Naive thymus-derived CD4-positive, alpha-beta T cell (primary cell): ENCODE results near the gene TSHZ2. TPM values are rescaled to one million over a fixed set of nuclear protein-coding genes. Genes with fewer than 3 reads are reported as not detected.
A peak's percentile ranks its signal among the peaks of the same experiment; 100 is the strongest.

Source experiments
- ATAC-seq: fragments of 150-1000 bp; cut with Tn5 transposase; 2 replicates; pipeline ENCODE4 v1.10.0; 2021; ENCODE audit warnings: mild to moderate bottlenecking, moderate library complexity
- CTCF ChIA-PET: fragments of 350-600 bp; sonication (Branson Sonifier 250); formaldehyde crosslinking; loops from one replicate; lab custom pipeline; 2021; ENCODE audit warnings: antibody characterized with exemption; lab: Charles Lee
- POLR2A ChIA-PET: fragments of 350-600 bp; sonication (Branson Sonifier 250); formaldehyde crosslinking; loops from one replicate; lab custom pipeline; 2021; ENCODE audit warnings: antibody characterized with exemption, inconsistent platforms; lab: Charles Lee
- DNase-seq, 9 donors: peaks; one replicate each; pipeline versions ENCODE4 v3.0.0 to v3.0.0-alpha.2; 2020 to 2022; ENCODE audit warnings: mixed read lengths in 1 of 9
- H3K27ac ChIP-seq: one replicate; pipeline ENCODE4 v1.7.0; 2013; ENCODE audit warnings: mild to moderate bottlenecking, low read depth, low read length, moderate library complexity
- H3K27me3 ChIP-seq, 2 donors: one replicate each; pipeline ENCODE4 v1.7.0; 2013; ENCODE audit warnings: low read length in 2 of 2, mild to moderate bottlenecking in 2 of 2, moderate library complexity in 2 of 2; ENCODE audit not compliant: control insufficient read depth in 2 of 2, insufficient read depth in 2 of 2
- H3K36me3 ChIP-seq, 3 experiments: 1 replicate in 2 of 3; 2 replicates in 1 of 3; pipeline ENCODE4 v1.7.0; 2013; ENCODE audit warnings: low read length in 3 of 3, mild to moderate bottlenecking in 3 of 3, moderate library complexity in 1 of 3; ENCODE audit not compliant: insufficient read depth in 3 of 3, control insufficient read depth in 2 of 3
- H3K4me1 ChIP-seq, 2 donors: one replicate each; pipeline ENCODE4 v1.7.0; 2013; ENCODE audit warnings: low read length in 2 of 2, mild to moderate bottlenecking in 2 of 2, moderate library complexity in 1 of 2; ENCODE audit not compliant: control insufficient read depth in 2 of 2, insufficient read depth in 2 of 2
- H3K4me3 ChIP-seq: 2 replicates; pipeline ENCODE4 v1.7.0; 2013; ENCODE audit warnings: mild to moderate bottlenecking, low read length
- H3K9me3 ChIP-seq, 3 experiments: 1 replicate in 2 of 3; 2 replicates in 1 of 3; pipeline ENCODE4 v1.7.0; 2013; ENCODE audit warnings: low read length in 3 of 3; ENCODE audit not compliant: control insufficient read depth in 2 of 3
- H3K27ac Mint-ChIP-seq, 9 donors: one replicate each; pipeline ENCODE4 v1.8.0; 2020 to 2022; ENCODE audit warnings: mixed read lengths in 9 of 9, mild to moderate bottlenecking in 8 of 9, moderate library complexity in 5 of 9, inconsistent platforms in 2 of 9
- H3K27me3 Mint-ChIP-seq, 5 donors: one replicate each; pipeline ENCODE4 v1.8.0; 2021 to 2022; ENCODE audit warnings: mixed read lengths in 5 of 5, mild to moderate bottlenecking in 1 of 5
- H3K36me3 Mint-ChIP-seq, 5 donors: one replicate each; pipeline ENCODE4 v1.8.0; 2020 to 2022; ENCODE audit warnings: mixed read lengths in 5 of 5, mild to moderate bottlenecking in 3 of 5, inconsistent platforms in 1 of 5
- H3K4me1 Mint-ChIP-seq, 7 donors: one replicate each; pipeline ENCODE4 v1.8.0; 2020 to 2022; ENCODE audit warnings: mixed read lengths in 7 of 7, mild to moderate bottlenecking in 3 of 7, inconsistent platforms in 1 of 7
- H3K4me3 Mint-ChIP-seq, 10 donors: one replicate each; pipeline ENCODE4 v1.8.0; 2020 to 2022; ENCODE audit warnings: mild to moderate bottlenecking in 10 of 10, mixed read lengths in 10 of 10, moderate library complexity in 6 of 10, inconsistent platforms in 2 of 10
- H3K9me3 Mint-ChIP-seq, 11 donors: one replicate each; pipeline ENCODE4 v1.8.0; 2020 to 2022; ENCODE audit warnings: mixed read lengths in 11 of 11, mild to moderate bottlenecking in 4 of 11, inconsistent platforms in 1 of 11, moderate library complexity in 1 of 11
- intact Hi-C, 2 donors: fragments of 100-400 bp; cut with micrococcal nuclease; formaldehyde crosslinking; loops; one replicate each; pipeline ENCODE4 v1.15.1; 2023
- polyA plus RNA-seq, 2 donors: library from polyadenylated mRNA; unstranded; fragments of 300-500 nt; fragmentation: Illumina TruSeq; gene quantifications; one replicate each; pipeline ENCODE4 v1.2.3, GENCODE V29; 2021
- total RNA-seq, 6 experiments: library from RNA in 5 of 6; stranded (reverse) in 5 of 6; gene quantifications; 1 replicate in 5 of 6; 2 replicates in 1 of 6; pipeline ENCODE4 v1.2.3 and lab custom pipeline; 2021 to 2026

Gene TSHZ2
- total and polyA plus RNA-seq, 7 experiments from 2014 or later, result 6.0 to 84.5 (median 42.5) TPM

DNA sequence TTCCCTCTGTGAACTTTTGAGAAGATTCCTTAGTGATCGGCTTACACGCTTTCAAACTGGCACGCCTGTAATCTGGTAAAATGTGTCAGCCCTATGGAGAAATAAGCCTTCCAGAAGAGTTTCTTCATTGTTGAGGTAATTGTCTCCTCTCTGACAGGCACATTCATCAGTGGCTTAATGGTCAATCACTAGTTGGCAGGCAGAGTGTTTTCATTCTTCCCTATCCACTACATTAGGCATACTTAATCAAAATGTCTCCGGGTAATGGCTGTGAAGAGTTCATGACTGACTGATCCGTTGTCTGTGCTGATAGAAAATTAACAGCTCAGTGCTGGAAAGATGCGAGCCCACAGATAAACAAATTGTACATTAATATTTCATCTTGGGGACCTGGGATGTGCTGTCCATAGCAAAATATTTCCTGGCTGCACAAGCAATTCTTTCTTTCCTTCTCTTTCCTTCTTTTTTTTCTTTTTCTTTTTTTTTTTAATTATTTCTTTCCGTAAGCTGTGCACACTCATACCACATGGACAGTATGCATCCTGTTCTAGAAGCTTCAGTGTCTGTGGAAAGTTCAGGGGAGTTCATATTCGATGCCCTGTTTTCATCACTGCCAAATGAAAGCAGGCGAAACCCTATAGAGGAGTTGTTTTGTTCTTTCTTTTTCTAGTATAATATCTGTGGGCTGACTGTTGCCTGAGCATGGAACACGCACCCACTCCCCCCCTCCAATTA is 31.4 kb downstream of the TSHZ2 start:
- peak overlapping the region; percentile 88 for H3K27ac ChIP-seq
- ATAC-seq (no peak), DNase-seq (no peak)
- Mint-ChIP-seq H3K9me3 (peaks cover 0 to 5% (median 0%) of the 10 kb centered on the region in 11 donors), H3K4me3 (peak overlapping the region; percentile 17 to 94 (median 44)), H3K27me3 (no peaks in the 10 kb centered on the region), H3K4me1 (peaks cover 30 to 97% (median 88%) of the 10 kb centered on the region in 7 donors), H3K27ac (peak overlapping the region in 7 of 9 donors; percentile 74 to 98 (median 94)), H3K36me3 (peaks cover 0 to 12% (median under 1%) of the 10 kb centered on the region in 5 donors)
- H3K4me1 ChIP-seq, result peaks cover 0 to 59% of the 10 kb centered on the region in 2 donors
- no peak overlapping the region for H3K4me3 ChIP-seq
- H3K36me3 ChIP-seq, result no peaks in the 10 kb centered on the region
- ChIA-PET CTCF (interaction anchor here (0.8 to 1.2 kb wide), 3 partner anchors 24 to 217 kb away, joined by 3 to 4 read pairs (median 4); no protein-coding TSS in a partner anchor), POLR2A (interaction anchor here (0.6 to 16.2 kb wide), 9 partner anchors 9 to 702 kb away, joined by 3 to 299 read pairs (median 4); no protein-coding TSS in a partner anchor)
- intact Hi-C loops, result loop anchor here in 1 of 2 donors (1.0 to 5.0 kb wide), 2 partner anchors 9 to 34 kb away; no protein-coding TSS in a partner anchor
- H3K9me3 ChIP-seq, result no peaks in the 10 kb centered on the region
- no peaks in the 10 kb centered on the region for H3K27me3 ChIP-seq

DNA sequence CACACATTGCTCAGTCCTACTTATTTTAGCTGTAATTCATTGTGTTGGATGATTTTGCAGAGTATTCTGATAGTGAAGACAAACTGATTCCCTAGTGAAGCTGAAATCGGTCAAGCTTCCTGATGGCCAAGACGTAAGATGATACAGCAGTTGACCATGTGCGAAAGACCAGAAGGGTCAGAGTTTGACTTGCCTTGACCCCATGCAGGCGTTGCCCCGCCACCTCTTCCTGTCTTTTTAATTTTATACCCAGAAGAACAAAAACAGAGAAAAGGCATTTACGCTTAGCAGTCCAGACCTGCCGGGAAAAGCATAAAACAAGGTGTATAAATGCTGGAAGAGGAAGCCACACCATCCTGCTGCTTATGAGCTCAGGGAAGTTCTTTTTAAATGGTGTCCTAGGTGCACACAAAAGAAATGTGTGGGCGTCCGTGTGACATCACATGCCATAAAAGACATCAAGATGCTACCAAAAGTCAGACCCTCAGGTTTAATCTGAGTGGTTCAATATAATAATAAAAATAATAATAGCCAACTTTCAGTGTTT is 32.2 kb downstream of the TSHZ2 start:
- no peaks in the 10 kb centered on the region for H3K27me3 Mint-ChIP-seq
- no peak for DNase-seq
- ATAC-seq, result no peak
- peaks cover 0 to 59% of the 10 kb centered on the region in 2 donors for H3K4me1 ChIP-seq
- H3K27ac Mint-ChIP-seq, result peak overlapping the region in 7 of 9 donors; percentile 74 to 98 (median 94)
- no peaks in the 10 kb centered on the region for H3K9me3 ChIP-seq
- H3K4me1 Mint-ChIP-seq, result peaks cover 30 to 89% (median 81%) of the 10 kb centered on the region in 7 donors
- peaks cover 0 to 5% (median 0%) of the 10 kb centered on the region in 11 donors for H3K9me3 Mint-ChIP-seq
- peak overlapping the region; percentile 88 for H3K27ac ChIP-seq
- POLR2A ChIA-PET, result interaction anchor here (0.9 to 16.2 kb wide), 4 partner anchors 10 to 25 kb away, joined by 3 to 299 read pairs (median 4); no protein-coding TSS in a partner anchor
- intact Hi-C loops, result loop anchor here in 1 of 2 donors (1.0 to 5.0 kb wide), 2 partner anchors 8 to 33 kb away; no protein-coding TSS in a partner anchor
- peaks cover 0 to 11% (median 0%) of the 10 kb centered on the region in 5 donors for H3K36me3 Mint-ChIP-seq
- CTCF ChIA-PET, result interaction anchor here (1.2 kb wide), 1 partner anchor 25 kb away, joined by 3 read pairs; no protein-coding TSS in a partner anchor
- H3K27me3 ChIP-seq, result no peaks in the 10 kb centered on the region
- no peak overlapping the region for H3K4me3 ChIP-seq
- H3K36me3 ChIP-seq, result no peaks in the 10 kb centered on the region
- peak overlapping the region in 9 of 10 donors; percentile 11 to 94 (median 48) for H3K4me3 Mint-ChIP-seq

DNA sequence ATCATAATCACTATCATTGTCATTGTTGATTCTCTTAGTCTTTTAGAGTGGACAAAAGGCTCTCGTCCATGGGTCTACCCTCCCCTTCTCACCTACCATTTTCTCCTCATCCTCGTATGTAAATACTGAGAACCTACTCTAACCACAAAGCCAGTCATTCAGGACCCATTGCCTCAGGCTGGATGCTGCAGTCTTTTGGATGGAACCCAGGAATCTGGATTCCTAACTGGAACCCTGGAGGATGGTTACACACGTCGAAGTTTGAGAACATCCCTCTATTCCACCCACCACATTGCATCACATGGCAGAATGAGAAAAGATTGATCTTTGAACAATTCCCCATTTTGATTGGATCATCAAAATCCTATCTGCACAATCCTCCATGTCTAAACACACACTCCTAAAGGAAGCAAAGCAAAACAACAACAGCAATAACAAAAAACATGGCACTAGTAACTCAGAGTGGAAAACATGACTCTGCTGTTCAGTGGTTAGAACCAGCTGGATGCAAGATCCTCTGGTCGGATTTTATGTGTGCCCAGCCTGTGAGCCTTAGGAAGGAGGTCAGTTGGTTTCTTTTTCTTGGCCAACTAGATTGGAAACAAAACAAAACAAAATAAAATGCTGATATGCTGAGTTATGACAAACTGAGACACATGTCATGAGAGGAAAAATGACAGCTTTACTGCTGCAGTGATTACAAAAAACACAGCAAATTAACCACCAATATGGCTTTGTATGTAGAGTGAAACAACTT is 38.0 kb downstream of the TSHZ2 start:
- no peak for ATAC-seq
- no peak for DNase-seq
- intact Hi-C loops, result no loop called here
- H3K9me3 Mint-ChIP-seq, result peaks cover 0 to 21% (median 5%) of the 10 kb centered on the region in 11 donors
- H3K4me3 Mint-ChIP-seq, result no peak overlapping the region
- H3K36me3 Mint-ChIP-seq, result peaks cover 9 to 37% (median 34%) of the 10 kb centered on the region in 5 donors
- no peak overlapping the region for H3K27ac ChIP-seq
- peak overlapping the region in 2 of 9 donors; percentile 22 to 41 for H3K27ac Mint-ChIP-seq
- H3K4me1 Mint-ChIP-seq, result peaks cover 10 to 72% (median 54%) of the 10 kb centered on the region in 7 donors
- H3K36me3 ChIP-seq, result no peaks in the 10 kb centered on the region
- CTCF ChIA-PET, result interaction anchor here (1.2 kb wide), 1 partner anchor 35 kb away, joined by 3 read pairs; no protein-coding TSS in a partner anchor
- POLR2A ChIA-PET, result interaction anchor here (0.6 to 1.3 kb wide), 3 partner anchors 9 to 39 kb away, joined by 3 to 7 read pairs (median 5); no protein-coding TSS in a partner anchor
- no peaks in the 10 kb centered on the region for H3K27me3 ChIP-seq
- H3K9me3 ChIP-seq, result no peaks in the 10 kb centered on the region
- no peak overlapping the region for H3K4me3 ChIP-seq
- peaks cover 0 to 17% of the 10 kb centered on the region in 2 donors for H3K4me1 ChIP-seq
- H3K27me3 Mint-ChIP-seq, result no peaks in the 10 kb centered on the region

- Histone ChIP-seq H3K27me3 (no peaks in the 10 kb centered on the region), H3K4me3 (no peak overlapping the region), H3K9me3 (no peaks in the 10 kb centered on the region), H3K27ac (no peak overlapping the region), H3K36me3 (no peaks in the 10 kb centered on the region), H3K4me1 (peaks cover 0 to 8% of the 10 kb centered on the region in 2 donors)
- peaks cover 14 to 49% (median 41%) of the 10 kb centered on the region in 5 donors for H3K36me3 Mint-ChIP-seq
- POLR2A ChIA-PET, result interaction anchor here (0.5 kb wide), 1 partner anchor 855 kb away, joined by 3 read pairs; no protein-coding TSS in a partner anchor
- no peak for ATAC-seq
- no peaks in the 10 kb centered on the region for H3K27me3 Mint-ChIP-seq
- H3K4me1 Mint-ChIP-seq, result peaks cover 10 to 64% (median 40%) of the 10 kb centered on the region in 7 donors
- H3K9me3 Mint-ChIP-seq, result peaks cover 0 to 24% (median 6%) of the 10 kb centered on the region in 11 donors
- intact Hi-C loops, result loop anchor here in 1 of 2 donors (1.0 kb wide), 1 partner anchor 7 kb away; no protein-coding TSS in a partner anchor
- DNase-seq, result no peak
- H3K4me3 Mint-ChIP-seq, result no peak overlapping the region
- CTCF ChIA-PET, result no interaction called here
- H3K27ac Mint-ChIP-seq, result peak overlapping the region in 1 of 9 donors; percentile 50
Observed at GRCh38 chr20:53011640-53012039, 39.5 kb downstream of the TSHZ2 start.

GRCh38 chr20:53013183-53013582 is 41.0 kb downstream of the TSHZ2 start:
- CTCF ChIA-PET, result interaction anchor here (0.6 to 1.6 kb wide), 2 partner anchors 12 to 195 kb away, joined by 3 to 4 read pairs; no protein-coding TSS in a partner anchor

More at GRCh38 chr20:53013183-53013582, 41.0 kb downstream of the TSHZ2 start:
- no peak overlapping the region for H3K4me3 ChIP-seq
- H3K27me3 ChIP-seq, result no peaks in the 10 kb centered on the region
- H3K4me1 ChIP-seq, result no peaks in the 10 kb centered on the region
- H3K9me3 ChIP-seq, result no peaks in the 10 kb centered on the region
- ATAC-seq, result no peak
- H3K4me3 Mint-ChIP-seq, result peak overlapping the region in 1 of 10 donors; percentile 15
- intact Hi-C loops, result no loop called here
- H3K27ac ChIP-seq, result no peak overlapping the region
- H3K27me3 Mint-ChIP-seq, result no peaks in the 10 kb centered on the region
- no peaks in the 10 kb centered on the region for H3K36me3 ChIP-seq
- DNase-seq, result no peak
- peak overlapping the region in 1 of 9 donors; percentile 5 for H3K27ac Mint-ChIP-seq
- peaks cover 0 to 27% (median 6%) of the 10 kb centered on the region in 11 donors for H3K9me3 Mint-ChIP-seq
- peaks cover 7 to 62% (median 32%) of the 10 kb centered on the region in 7 donors for H3K4me1 Mint-ChIP-seq
- peaks cover 14 to 54% (median 49%) of the 10 kb centered on the region in 5 donors for H3K36me3 Mint-ChIP-seq
- POLR2A ChIA-PET, result interaction anchor here (0.6 to 1.2 kb wide), 5 partner anchors 8 to 205 kb away, joined by 3 to 6 read pairs (median 3); no protein-coding TSS in a partner anchor
